ENCODE data around the gene LARGE1.

DNA sequence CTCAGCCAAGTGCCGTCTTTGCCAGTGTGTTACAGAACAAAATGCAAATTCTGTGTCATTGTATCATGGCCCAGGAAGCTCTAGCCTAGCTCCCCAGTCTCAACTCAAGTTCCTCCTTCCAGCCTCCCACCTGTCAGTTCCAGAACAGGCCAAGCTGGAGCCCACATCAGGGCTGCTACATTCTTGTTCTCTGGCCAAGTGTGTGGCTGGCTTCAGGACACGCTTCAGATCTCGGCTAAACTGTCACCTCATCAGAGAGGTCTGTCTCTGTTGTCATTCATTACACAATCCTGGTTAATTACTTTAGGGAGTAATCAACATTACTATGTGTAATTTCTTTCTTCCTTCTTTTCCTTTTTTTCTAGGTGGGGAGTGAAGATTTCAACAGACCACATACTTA lies 515.1 kb downstream of the LARGE1 start:
- TF ChIP-seq EZH2 (IDR thresholded peaks at IDR 0.05; ENCODE audit: insufficient read depth, poor library complexity, severe bottlenecking) = no peak
- no peak for TF ChIP-seq EZH2phosphoT487 (IDR thresholded peaks at IDR 0.05; ENCODE audit: insufficient read depth, low read depth)

Measured in GM23248 (cell line).